Transverse colon (tissue), 3 donors: Measurements from ENCODE around the gene SLC35F4.

Source experiments
- CTCF ChIP-seq, 5 experiments: fragments of 200-600 bp in 3 of 5; fragments of 450-650 bp in 2 of 5; sonication (generic) in 3 of 5; IDR thresholded peaks; 1 replicate in 2 of 5; 2 replicates in 3 of 5; pipeline ENCODE4 v1.5.1; 2016 to 2017; ENCODE audit warnings: antibody characterized with exemption in 5 of 5, inconsistent platforms in 3 of 5, mild to moderate bottlenecking in 2 of 5, moderate library complexity in 1 of 5
- EP300 ChIP-seq: sonication (generic); formaldehyde crosslinking; IDR thresholded peaks from one replicate; pipeline ENCODE4 v1.6.1; 2017; ENCODE audit warnings: antibody characterized with exemption, low read depth

DNA sequence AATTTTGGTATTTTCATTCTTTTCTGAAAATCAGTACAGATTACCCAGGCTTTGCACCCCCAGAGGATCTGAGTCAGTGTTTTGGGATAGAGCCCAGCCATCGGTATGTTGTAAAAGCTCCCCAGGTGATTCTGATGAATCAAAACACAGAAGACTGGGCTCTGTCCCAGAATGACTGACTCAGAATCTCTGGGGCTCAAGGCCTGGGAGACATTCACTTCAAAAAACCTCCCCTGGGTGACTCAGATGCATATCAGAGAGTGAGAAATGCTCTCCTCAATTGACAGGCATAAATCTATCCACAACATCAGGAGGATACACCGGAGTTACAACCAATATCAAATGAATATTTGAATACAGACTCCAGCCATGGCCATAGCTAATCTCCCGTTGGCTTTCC lies 32.6 kb downstream of the SLC35F4 start:
- TF ChIP-seq CTCF (IDR thresholded peaks at IDR 0.05) (no peak), EP300 (no peak)
